PFSK-1 (cell line): ENCODE data around the gene CLEC16A.

Source experiments
- FOXP2 ChIP-seq: optimal IDR thresholded peaks from 2 replicates; pipeline ENCODE3; 2011; ENCODE audit warnings: borderline replicate concordance, control low read depth, inconsistent platforms; ENCODE audit not compliant: insufficient read depth; ENCODE audit errors: extremely low read length, extremely low read depth
- POLR2AphosphoS5 ChIP-seq: IDR thresholded peaks from 2 replicates; pipeline ENCODE4 v1.6.1; 2012; ENCODE audit warnings: low read depth, mild to moderate bottlenecking, control low read depth, low read length, moderate library complexity
- SIN3A ChIP-seq: IDR thresholded peaks from 2 replicates; pipeline ENCODE4 v1.6.1; 2012; ENCODE audit warnings: mild to moderate bottlenecking, low read length, moderate library complexity, borderline replicate concordance; ENCODE audit not compliant: insufficient read depth
- TAF1 ChIP-seq: IDR thresholded peaks from 2 replicates; pipeline ENCODE4 v1.6.1; 2012; ENCODE audit warnings: low read length, control low read depth, borderline replicate concordance; ENCODE audit not compliant: insufficient read depth
- TF ChIP-seq, protein P1 (sequence below), 2 experiments: IDR thresholded peaks; 2 replicates each; pipeline versions ENCODE4 v1.6.1 to v1.8.0; 2011 to 2012; ENCODE audit warnings: low read depth in 2 of 2, low read length in 2 of 2, control low read depth in 1 of 2, inconsistent platforms in 1 of 2, mild to moderate bottlenecking in 1 of 2, moderate library complexity in 1 of 2; ENCODE audit not compliant: insufficient read depth in 1 of 2

CLEC16A gene

DNA sequence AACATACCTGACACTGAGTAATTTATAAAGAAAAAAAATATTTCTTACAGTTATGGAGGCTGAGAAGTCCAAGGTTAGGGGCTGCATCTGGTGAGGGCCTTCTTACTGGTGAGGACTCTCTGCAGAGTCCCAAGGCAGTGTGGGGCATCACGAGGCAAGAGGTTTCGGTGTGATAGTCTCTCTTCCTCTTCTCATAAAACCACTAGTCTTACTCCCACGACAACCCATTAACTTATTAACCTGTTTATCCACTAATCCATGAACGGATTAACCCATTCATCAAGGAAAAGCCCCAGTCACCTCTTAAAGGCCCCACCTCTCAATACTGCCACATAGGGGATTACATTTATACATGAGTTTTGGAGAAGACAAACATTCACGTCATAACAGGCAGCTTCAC is 47.2 kb upstream of the CLEC16A start:
- TF ChIP-seq SIN3A (no peak), TAF1 (no peak), POLR2AphosphoS5 (no peak), FOXP2 (no peak)
- TF ChIP-seq, protein P1, sequence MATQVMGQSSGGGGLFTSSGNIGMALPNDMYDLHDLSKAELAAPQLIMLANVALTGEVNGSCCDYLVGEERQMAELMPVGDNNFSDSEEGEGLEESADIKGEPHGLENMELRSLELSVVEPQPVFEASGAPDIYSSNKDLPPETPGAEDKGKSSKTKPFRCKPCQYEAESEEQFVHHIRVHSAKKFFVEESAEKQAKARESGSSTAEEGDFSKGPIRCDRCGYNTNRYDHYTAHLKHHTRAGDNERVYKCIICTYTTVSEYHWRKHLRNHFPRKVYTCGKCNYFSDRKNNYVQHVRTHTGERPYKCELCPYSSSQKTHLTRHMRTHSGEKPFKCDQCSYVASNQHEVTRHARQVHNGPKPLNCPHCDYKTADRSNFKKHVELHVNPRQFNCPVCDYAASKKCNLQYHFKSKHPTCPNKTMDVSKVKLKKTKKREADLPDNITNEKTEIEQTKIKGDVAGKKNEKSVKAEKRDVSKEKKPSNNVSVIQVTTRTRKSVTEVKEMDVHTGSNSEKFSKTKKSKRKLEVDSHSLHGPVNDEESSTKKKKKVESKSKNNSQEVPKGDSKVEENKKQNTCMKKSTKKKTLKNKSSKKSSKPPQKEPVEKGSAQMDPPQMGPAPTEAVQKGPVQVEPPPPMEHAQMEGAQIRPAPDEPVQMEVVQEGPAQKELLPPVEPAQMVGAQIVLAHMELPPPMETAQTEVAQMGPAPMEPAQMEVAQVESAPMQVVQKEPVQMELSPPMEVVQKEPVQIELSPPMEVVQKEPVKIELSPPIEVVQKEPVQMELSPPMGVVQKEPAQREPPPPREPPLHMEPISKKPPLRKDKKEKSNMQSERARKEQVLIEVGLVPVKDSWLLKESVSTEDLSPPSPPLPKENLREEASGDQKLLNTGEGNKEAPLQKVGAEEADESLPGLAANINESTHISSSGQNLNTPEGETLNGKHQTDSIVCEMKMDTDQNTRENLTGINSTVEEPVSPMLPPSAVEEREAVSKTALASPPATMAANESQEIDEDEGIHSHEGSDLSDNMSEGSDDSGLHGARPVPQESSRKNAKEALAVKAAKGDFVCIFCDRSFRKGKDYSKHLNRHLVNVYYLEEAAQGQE (IDR thresholded peaks at IDR 0.05; ENCODE audit: insufficient read depth in 1 of 2, low read depth in 2 of 2, low read length in 2 of 2): no peak

DNA sequence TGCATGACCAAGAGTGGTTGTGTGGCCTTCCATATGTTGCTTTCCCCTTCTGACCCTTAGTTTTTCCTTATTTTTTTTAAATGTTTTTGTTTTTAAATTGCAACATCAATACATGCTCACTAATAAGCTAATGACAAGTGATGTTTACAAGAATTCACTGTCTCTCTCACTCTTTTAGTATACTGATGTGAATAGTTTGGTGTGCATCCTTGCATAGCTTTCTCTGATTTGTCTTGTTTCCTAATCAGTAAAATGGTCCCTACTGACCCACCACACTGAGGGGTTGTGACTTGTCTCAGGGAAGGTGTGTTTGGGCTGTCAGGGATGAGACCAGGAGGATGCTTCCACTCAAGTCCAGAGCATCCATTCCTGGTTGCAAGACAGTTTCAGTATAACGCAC is 41.4 kb upstream of the CLEC16A start:
- TF ChIP-seq TAF1 (no peak), FOXP2 (no peak)

DNA sequence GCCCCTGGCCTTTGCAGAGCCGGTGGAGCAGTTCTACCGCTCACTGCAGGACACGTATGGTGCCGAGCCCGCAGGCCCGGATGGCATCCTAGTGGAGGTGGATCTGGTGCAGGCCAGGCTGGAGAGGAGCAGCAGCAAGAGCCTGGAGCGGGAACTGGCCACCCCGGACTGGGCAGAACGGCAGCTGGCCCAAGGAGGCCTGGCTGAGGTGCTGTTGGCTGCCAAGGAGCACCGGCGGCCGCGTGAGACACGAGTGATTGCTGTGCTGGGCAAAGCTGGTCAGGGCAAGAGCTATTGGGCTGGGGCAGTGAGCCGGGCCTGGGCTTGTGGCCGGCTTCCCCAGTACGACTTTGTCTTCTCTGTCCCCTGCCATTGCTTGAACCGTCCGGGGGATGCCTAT is 37.9 kb upstream of the CLEC16A start:
- TF ChIP-seq POLR2AphosphoS5 (no peak), SIN3A (no peak), FOXP2 (no peak), TAF1 (no peak)
- TF ChIP-seq, protein P1 (IDR thresholded peaks at IDR 0.05; ENCODE audit: insufficient read depth in 1 of 2, low read depth in 2 of 2, low read length in 2 of 2): no peak

DNA sequence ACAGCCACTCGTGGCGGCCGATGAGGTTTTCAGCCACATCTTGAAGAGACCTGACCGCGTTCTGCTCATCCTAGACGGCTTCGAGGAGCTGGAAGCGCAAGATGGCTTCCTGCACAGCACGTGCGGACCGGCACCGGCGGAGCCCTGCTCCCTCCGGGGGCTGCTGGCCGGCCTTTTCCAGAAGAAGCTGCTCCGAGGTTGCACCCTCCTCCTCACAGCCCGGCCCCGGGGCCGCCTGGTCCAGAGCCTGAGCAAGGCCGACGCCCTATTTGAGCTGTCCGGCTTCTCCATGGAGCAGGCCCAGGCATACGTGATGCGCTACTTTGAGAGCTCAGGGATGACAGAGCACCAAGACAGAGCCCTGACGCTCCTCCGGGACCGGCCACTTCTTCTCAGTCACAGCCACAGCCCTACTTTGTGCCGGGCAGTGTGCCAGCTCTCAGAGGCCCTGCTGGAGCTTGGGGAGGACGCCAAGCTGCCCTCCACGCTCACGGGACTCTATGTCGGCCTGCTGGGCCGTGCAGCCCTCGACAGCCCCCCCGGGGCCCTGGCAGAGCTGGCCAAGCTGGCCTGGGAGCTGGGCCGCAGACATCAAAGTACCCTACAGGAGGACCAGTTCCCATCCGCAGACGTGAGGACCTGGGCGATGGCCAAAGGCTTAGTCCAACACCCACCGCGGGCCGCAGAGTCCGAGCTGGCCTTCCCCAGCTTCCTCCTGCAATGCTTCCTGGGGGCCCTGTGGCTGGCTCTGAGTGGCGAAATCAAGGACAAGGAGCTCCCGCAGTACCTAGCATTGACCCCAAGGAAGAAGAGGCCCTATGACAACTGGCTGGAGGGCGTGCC is 37.2 kb upstream of the CLEC16A start:
- no peak for TF ChIP-seq FOXP2
- TF ChIP-seq SIN3A: no peak
- no peak for TF ChIP-seq POLR2AphosphoS5
- TF ChIP-seq, protein P1 (IDR thresholded peaks at IDR 0.05; ENCODE audit: insufficient read depth in 1 of 2, low read depth in 2 of 2, low read length in 2 of 2): no peak
- no peak for TF ChIP-seq TAF1

DNA sequence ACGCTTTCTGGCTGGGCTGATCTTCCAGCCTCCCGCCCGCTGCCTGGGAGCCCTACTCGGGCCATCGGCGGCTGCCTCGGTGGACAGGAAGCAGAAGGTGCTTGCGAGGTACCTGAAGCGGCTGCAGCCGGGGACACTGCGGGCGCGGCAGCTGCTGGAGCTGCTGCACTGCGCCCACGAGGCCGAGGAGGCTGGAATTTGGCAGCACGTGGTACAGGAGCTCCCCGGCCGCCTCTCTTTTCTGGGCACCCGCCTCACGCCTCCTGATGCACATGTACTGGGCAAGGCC is 36.7 kb upstream of the CLEC16A start:
- TF ChIP-seq POLR2AphosphoS5 (no peak), TAF1 (no peak), FOXP2 (no peak), SIN3A (no peak)
- TF ChIP-seq, protein P1 (IDR thresholded peaks at IDR 0.05; ENCODE audit: insufficient read depth in 1 of 2, low read depth in 2 of 2, low read length in 2 of 2): no peak
